ENCODE results near the gene DPYSL3.

Gene DPYSL3

GRCh38 chr5:147474140-147474539 is 35.7 kb downstream of the DPYSL3 start:
- H3K27ac ChIP-seq (ENCODE audit: low read depth, low read length) = no peak overlapping the region
- H3K79me2 ChIP-seq (ENCODE audit: control insufficient read depth, insufficient read depth, low read length, poor library complexity) = no peaks in the 10 kb centered on the region
- H3K9me3 ChIP-seq (ENCODE audit: insufficient read depth, low read depth, low read length) = no peaks in the 10 kb centered on the region
- H2BK5ac ChIP-seq (ENCODE audit: low read depth, low read length, poor library complexity) = no peak overlapping the region
- no peak overlapping the region for H3K4me3 ChIP-seq (ENCODE audit: low read depth, low read length)
- no peak overlapping the region for H3K18ac ChIP-seq (ENCODE audit: low read length)
- no peak overlapping the region for H2AK5ac ChIP-seq (ENCODE audit: low read length)
- H3K4me2 ChIP-seq (ENCODE audit: low read length) = no peak overlapping the region
- no peaks in the 10 kb centered on the region for H3K36me3 ChIP-seq (ENCODE audit: control insufficient read depth in 1 of 2, insufficient read depth in 2 of 2, low read length in 2 of 2)
- H4K12ac ChIP-seq (ENCODE audit: low read depth, low read length) = no peak overlapping the region
- H4K8ac ChIP-seq (ENCODE audit: low read depth, low read length) = no peak overlapping the region
- no CpG with 5 or more reads among the region's 1 CpG for WGBS (ENCODE audit: extremely low coverage, insufficient coverage, insufficient read length)
- H3K23ac ChIP-seq (ENCODE audit: low read length) = no peak overlapping the region
- H3K27me3 ChIP-seq (ENCODE audit: insufficient read depth, low read length) = no peaks in the 10 kb centered on the region
- H3K4ac ChIP-seq (ENCODE audit: low read depth, low read length) = no peak overlapping the region
- H3K14ac ChIP-seq (ENCODE audit: low read length) = no peak overlapping the region
- no peak overlapping the region for H3K9ac ChIP-seq (ENCODE audit: low read length)
- no peak overlapping the region for H4K91ac ChIP-seq (ENCODE audit: low read depth, low read length)
- H2AFZ ChIP-seq (ENCODE audit: insufficient read depth, low read length, poor library complexity) = no peak overlapping the region
- no peaks in the 10 kb centered on the region for H3K4me1 ChIP-seq (ENCODE audit: control insufficient read depth in 1 of 2, insufficient read depth in 2 of 2, low read length in 2 of 2)
- no peak overlapping the region for H2BK120ac ChIP-seq (ENCODE audit: insufficient read depth, low read length, poor library complexity)
- H2BK12ac ChIP-seq (ENCODE audit: low read length) = no peak overlapping the region
- DNase-seq = no peak
- H3K79me1 ChIP-seq (ENCODE audit: low read length) = no peaks in the 10 kb centered on the region

DNA sequence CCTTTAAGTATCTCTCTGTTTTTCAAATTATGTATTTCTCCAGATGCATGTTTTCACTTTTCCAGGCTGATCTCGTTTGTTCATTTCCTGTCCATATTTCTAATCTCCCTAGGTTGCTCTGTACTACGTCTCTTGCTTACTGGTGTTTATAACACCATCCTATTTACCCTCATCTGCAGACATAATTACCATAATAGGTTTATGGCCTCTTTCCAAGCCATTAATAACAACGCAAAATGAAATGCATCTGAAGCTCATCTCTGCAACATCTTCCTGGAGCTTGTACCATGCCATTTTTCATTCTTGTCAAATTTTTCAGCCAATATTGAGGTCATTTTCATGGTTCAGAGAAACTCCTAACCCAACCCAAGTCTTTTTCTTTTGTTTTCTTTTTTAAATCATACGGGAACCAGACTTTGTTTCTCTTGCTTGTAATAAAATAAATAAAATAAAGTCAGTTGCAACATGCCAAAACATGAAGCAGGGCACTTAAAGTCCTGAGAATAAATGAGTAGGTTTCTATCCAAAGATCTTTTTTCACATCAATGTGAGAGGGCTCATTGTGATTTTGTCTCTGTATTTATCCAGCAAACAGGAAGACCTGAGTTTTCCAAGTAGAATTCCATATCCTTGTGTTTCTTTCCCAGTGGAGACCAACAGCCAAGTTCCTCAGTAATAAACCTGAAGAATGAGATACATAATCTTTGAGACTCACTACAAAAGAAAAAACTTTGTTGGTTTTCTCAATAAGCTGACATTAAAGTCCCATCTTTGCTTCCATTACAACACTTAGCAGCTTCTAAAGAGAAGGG is 37.0 kb downstream of the DPYSL3 start:
- no peaks in the 10 kb centered on the region for H3K27me3 ChIP-seq (ENCODE audit: insufficient read depth, low read length)
- no peaks in the 10 kb centered on the region for H3K9me3 ChIP-seq (ENCODE audit: insufficient read depth, low read depth, low read length)
- H2AK5ac ChIP-seq (ENCODE audit: low read length) = no peak overlapping the region
- no peak for DNase-seq
- H2BK5ac ChIP-seq (ENCODE audit: low read depth, low read length, poor library complexity) = no peak overlapping the region
- no peak overlapping the region for H4K12ac ChIP-seq (ENCODE audit: low read depth, low read length)
- no peaks in the 10 kb centered on the region for H3K4me1 ChIP-seq (ENCODE audit: control insufficient read depth in 1 of 2, insufficient read depth in 2 of 2, low read length in 2 of 2)
- H2BK120ac ChIP-seq (ENCODE audit: insufficient read depth, low read length, poor library complexity) = no peak overlapping the region
- H3K23ac ChIP-seq (ENCODE audit: low read length) = no peak overlapping the region
- H3K4me3 ChIP-seq (ENCODE audit: low read depth, low read length) = no peak overlapping the region
- no peak overlapping the region for H3K18ac ChIP-seq (ENCODE audit: low read length)
- H3K79me1 ChIP-seq (ENCODE audit: low read length) = no peaks in the 10 kb centered on the region
- H4K8ac ChIP-seq (ENCODE audit: low read depth, low read length) = no peak overlapping the region
- no peak overlapping the region for H2BK12ac ChIP-seq (ENCODE audit: low read length)
- no peak overlapping the region for H3K4me2 ChIP-seq (ENCODE audit: low read length)
- no peak overlapping the region for H3K14ac ChIP-seq (ENCODE audit: low read length)
- H3K4ac ChIP-seq (ENCODE audit: low read depth, low read length) = no peak overlapping the region
- H4K91ac ChIP-seq (ENCODE audit: low read depth, low read length) = no peak overlapping the region
- H3K36me3 ChIP-seq (ENCODE audit: control insufficient read depth in 1 of 2, insufficient read depth in 2 of 2, low read length in 2 of 2) = no peaks in the 10 kb centered on the region
- H3K27ac ChIP-seq (ENCODE audit: low read depth, low read length) = no peak overlapping the region
- H3K79me2 ChIP-seq (ENCODE audit: control insufficient read depth, insufficient read depth, low read length, poor library complexity) = no peaks in the 10 kb centered on the region
- WGBS (ENCODE audit: extremely low coverage, insufficient coverage, insufficient read length) = no CpG with 5 or more reads among the region's 4 CpGs
- H3K9ac ChIP-seq (ENCODE audit: low read length) = no peak overlapping the region
- H2AFZ ChIP-seq (ENCODE audit: insufficient read depth, low read length, poor library complexity) = no peak overlapping the region

GRCh38 chr5:147467973-147468508 is 41.8 kb downstream of the DPYSL3 start:
- H3K27me3 ChIP-seq (ENCODE audit: insufficient read depth, low read length) = no peaks in the 10 kb centered on the region
- no peak overlapping the region for H3K4me2 ChIP-seq (ENCODE audit: low read length)
- WGBS (ENCODE audit: extremely low coverage, insufficient coverage, insufficient read length) = no CpG with 5 or more reads among the region's 1 CpG
- no peak overlapping the region for H3K23ac ChIP-seq (ENCODE audit: low read length)
- no peak overlapping the region for H2BK5ac ChIP-seq (ENCODE audit: low read depth, low read length, poor library complexity)
- no peak overlapping the region for H4K12ac ChIP-seq (ENCODE audit: low read depth, low read length)
- no peak overlapping the region for H3K27ac ChIP-seq (ENCODE audit: low read depth, low read length)
- H3K79me1 ChIP-seq (ENCODE audit: low read length) = no peaks in the 10 kb centered on the region
- H2AFZ ChIP-seq (ENCODE audit: insufficient read depth, low read length, poor library complexity) = no peak overlapping the region
- DNase-seq = no peak
- H3K79me2 ChIP-seq (ENCODE audit: control insufficient read depth, insufficient read depth, low read length, poor library complexity) = no peaks in the 10 kb centered on the region
- no peak overlapping the region for H3K9ac ChIP-seq (ENCODE audit: low read length)
- H3K4me3 ChIP-seq (ENCODE audit: low read depth, low read length) = no peak overlapping the region
- no peak overlapping the region for H4K91ac ChIP-seq (ENCODE audit: low read depth, low read length)
- no peak overlapping the region for H4K8ac ChIP-seq (ENCODE audit: low read depth, low read length)
- no peak overlapping the region for H3K14ac ChIP-seq (ENCODE audit: low read length)
- H3K4me1 ChIP-seq (ENCODE audit: control insufficient read depth in 1 of 2, insufficient read depth in 2 of 2, low read length in 2 of 2) = peaks cover 0 to 2% of the 10 kb centered on the region in 2 experiments
- H3K9me3 ChIP-seq (ENCODE audit: insufficient read depth, low read depth, low read length) = no peaks in the 10 kb centered on the region
- H2BK12ac ChIP-seq (ENCODE audit: low read length) = no peak overlapping the region
- H3K4ac ChIP-seq (ENCODE audit: low read depth, low read length) = no peak overlapping the region
- H2BK120ac ChIP-seq (ENCODE audit: insufficient read depth, low read length, poor library complexity) = no peak overlapping the region
- H3K36me3 ChIP-seq (ENCODE audit: control insufficient read depth in 1 of 2, insufficient read depth in 2 of 2, low read length in 2 of 2) = no peaks in the 10 kb centered on the region
- H2AK5ac ChIP-seq (ENCODE audit: low read length) = no peak overlapping the region
- no peak overlapping the region for H3K18ac ChIP-seq (ENCODE audit: low read length)

DNA sequence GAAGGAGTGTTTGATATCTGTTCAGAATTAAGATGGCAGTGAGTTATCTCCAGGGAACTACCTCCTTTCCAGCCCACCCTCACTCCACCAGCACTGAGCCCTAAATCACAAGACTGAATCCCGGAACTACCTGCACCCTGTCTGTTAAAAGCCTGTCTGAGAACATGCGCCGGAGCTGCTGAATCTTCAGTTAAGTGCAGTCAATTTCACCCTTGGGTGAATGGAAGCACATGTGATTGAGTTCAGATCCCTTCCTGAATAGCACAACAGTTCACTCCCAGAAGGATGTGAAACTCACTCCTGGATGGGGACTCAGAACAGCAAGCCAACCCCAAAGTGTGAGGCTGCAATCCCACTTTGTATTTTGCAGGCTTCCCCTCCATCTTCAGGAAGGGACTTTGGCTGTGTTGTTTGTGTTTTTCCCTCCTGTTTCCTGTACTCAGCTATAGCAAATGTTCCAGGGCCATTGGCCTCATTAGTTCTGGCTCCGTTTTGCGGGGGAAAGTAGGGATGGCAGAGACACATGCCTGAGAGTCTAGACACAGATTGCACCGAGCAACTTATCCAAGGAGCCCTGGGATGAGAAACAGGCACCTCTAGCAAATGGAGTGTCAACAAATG is 43.4 kb downstream of the DPYSL3 start:
- Histone ChIP-seq H3K4me3 (ENCODE audit: low read depth, low read length) (no peak overlapping the region), H3K36me3 (ENCODE audit: control insufficient read depth in 1 of 2, insufficient read depth in 2 of 2, low read length in 2 of 2) (no peaks in the 10 kb centered on the region), H3K4me2 (ENCODE audit: low read length) (no peak overlapping the region), H3K18ac (ENCODE audit: low read length) (no peak overlapping the region), H2BK120ac (ENCODE audit: insufficient read depth, low read length, poor library complexity) (peak overlapping the region; percentile 38), H3K23ac (ENCODE audit: low read length) (no peak overlapping the region), H3K9ac (ENCODE audit: low read length) (no peak overlapping the region), H4K91ac (ENCODE audit: low read depth, low read length) (peak overlapping the region; percentile 82), H3K79me1 (ENCODE audit: low read length) (no peaks in the 10 kb centered on the region), H2AK5ac (ENCODE audit: low read length) (peak overlapping the region; percentile 30), H3K79me2 (ENCODE audit: control insufficient read depth, insufficient read depth, low read length, poor library complexity) (no peaks in the 10 kb centered on the region), H3K4ac (ENCODE audit: low read depth, low read length) (no peak overlapping the region), H4K8ac (ENCODE audit: low read depth, low read length) (peak overlapping the region; percentile 69), H3K4me1 (ENCODE audit: control insufficient read depth in 1 of 2, insufficient read depth in 2 of 2, low read length in 2 of 2) (peaks cover 0 to 2% of the 10 kb centered on the region in 2 experiments), H3K27ac (ENCODE audit: low read depth, low read length) (no peak overlapping the region), H2BK5ac (ENCODE audit: low read depth, low read length, poor library complexity) (no peak overlapping the region), H3K9me3 (ENCODE audit: insufficient read depth, low read depth, low read length) (no peaks in the 10 kb centered on the region), H2BK12ac (ENCODE audit: low read length) (peak overlapping the region; percentile 82), H4K12ac (ENCODE audit: low read depth, low read length) (no peak overlapping the region), H2AFZ (ENCODE audit: insufficient read depth, low read length, poor library complexity) (no peak overlapping the region), H3K27me3 (ENCODE audit: insufficient read depth, low read length) (no peaks in the 10 kb centered on the region), H3K14ac (ENCODE audit: low read length) (peak overlapping the region; percentile 63)
- DNase-seq = no peak
- no CpG with 5 or more reads among the region's 6 CpGs for WGBS (ENCODE audit: extremely low coverage, insufficient coverage, insufficient read length)

Measured in trophoblast cell (in vitro differentiated cells and primary cell).